ENCODE data around the gene CEP85L.

Gene CEP85L

GRCh38 chr6:118618676-118619377, 32.6 kb downstream of the CEP85L start:
- peak; percentile 67 for DNase-seq

- DNase-seq = no peak
These were observed 34.0 kb downstream of the CEP85L start for GRCh38 chr6:118617417-118617816.

GRCh38 chr6:118611334-118611733, 40.1 kb downstream of the CEP85L start:
- no peak for DNase-seq

- no peak for DNase-seq
These were observed 44.5 kb downstream of the CEP85L start for GRCh38 chr6:118606858-118607257.

GRCh38 chr6:118606268-118606667, 45.1 kb downstream of the CEP85L start:
- DNase-seq = no peak

- no peak for DNase-seq
These were observed 48.0 kb downstream of the CEP85L start for GRCh38 chr6:118603372-118603771.

GRCh38 chr6:118602300-118602699, 49.1 kb downstream of the CEP85L start:
- DNase-seq = no peak

GRCh38 chr6:118598324-118598723, 53.1 kb downstream of the CEP85L start:
- no peak for DNase-seq

GRCh38 chr6:118597636-118598035, 53.8 kb downstream of the CEP85L start:
- no peak for DNase-seq

GRCh38 chr6:118596774-118597320, 54.5 kb downstream of the CEP85L start:
- DNase-seq = no peak

- DNase-seq = no peak
These were observed 56.5 kb downstream of the CEP85L start for GRCh38 chr6:118594877-118595276.

- DNase-seq = peak; percentile 25
These were observed 59.5 kb downstream of the CEP85L start for GRCh38 chr6:118591897-118592296.

- no peak for DNase-seq
These were observed 61.6 kb downstream of the CEP85L start for GRCh38 chr6:118589649-118590365.

GRCh38 chr6:118589186-118589585, 62.2 kb downstream of the CEP85L start:
- DNase-seq = no peak

GRCh38 chr6:118588626-118589025, 62.8 kb downstream of the CEP85L start:
- no peak for DNase-seq

GRCh38 chr6:118586746-118587485, 64.5 kb downstream of the CEP85L start:
- DNase-seq = no peak

- peak; percentile 55 for DNase-seq
These were observed 66.5 kb downstream of the CEP85L start for GRCh38 chr6:118584911-118585310.

GRCh38 chr6:118581489-118581959, 69.9 kb downstream of the CEP85L start:
- DNase-seq = no peak

- peak; percentile 86 for DNase-seq
These were observed 70.6 kb downstream of the CEP85L start for GRCh38 chr6:118580585-118581419.

GRCh38 chr6:118579786-118580185, 71.6 kb downstream of the CEP85L start:
- no peak for DNase-seq

GRCh38 chr6:118578617-118579016, 72.8 kb downstream of the CEP85L start:
- DNase-seq = no peak

- DNase-seq = no peak
These were observed 73.4 kb downstream of the CEP85L start for GRCh38 chr6:118577972-118578371.
